Measurements from ENCODE around the gene MERTK.

MERTK gene

GRCh38 chr2:111985514-111985913 is 87.1 kb downstream of the MERTK start:
- TF ChIP-seq CTCF (IDR thresholded peaks at IDR 0.05; ENCODE audit: low read depth, low read length) = no peak
- DNase-seq (ENCODE audit: extremely low read depth, low read depth) = no peak

GRCh38 chr2:111986116-111986900 is 87.9 kb downstream of the MERTK start:
- DNase-seq (ENCODE audit: extremely low read depth, low read depth) = no peak

GRCh38 chr2:111990375-111990774 is 92.0 kb downstream of the MERTK start:
- no peak for TF ChIP-seq CTCF (IDR thresholded peaks at IDR 0.05; ENCODE audit: low read depth, low read length)
- no peak for DNase-seq (ENCODE audit: extremely low read depth, low read depth)

More at GRCh38 chr2:111986116-111986900, 87.9 kb downstream of the MERTK start:
- no peak for TF ChIP-seq CTCF (IDR thresholded peaks at IDR 0.05; ENCODE audit: low read depth, low read length)

GRCh38 chr2:111990856-111991255 is 92.4 kb downstream of the MERTK start:
- no peak for TF ChIP-seq CTCF (IDR thresholded peaks at IDR 0.05; ENCODE audit: low read depth, low read length)
- no peak for DNase-seq (ENCODE audit: extremely low read depth, low read depth)

GRCh38 chr2:111994042-111994441 is 95.6 kb downstream of the MERTK start:
- DNase-seq (ENCODE audit: extremely low read depth, low read depth) = no peak

GRCh38 chr2:111995148-111995547 is 96.7 kb downstream of the MERTK start:
- DNase-seq (ENCODE audit: extremely low read depth, low read depth) = no peak
- no peak for TF ChIP-seq CTCF (IDR thresholded peaks at IDR 0.05; ENCODE audit: low read depth, low read length)

More at GRCh38 chr2:111994042-111994441, 95.6 kb downstream of the MERTK start:
- no peak for TF ChIP-seq CTCF (IDR thresholded peaks at IDR 0.05; ENCODE audit: low read depth, low read length)

GRCh38 chr2:111999809-112000208 is 101.4 kb downstream of the MERTK start:
- no peak for DNase-seq (ENCODE audit: extremely low read depth, low read depth)
- TF ChIP-seq CTCF (IDR thresholded peaks at IDR 0.05; ENCODE audit: low read depth, low read length) = no peak

Measured in AG09319 (cell line).